GM19240 (cell line): Measurements from ENCODE around the gene MACROH2A1.

Source experiments
- DNase-seq: peaks from one replicate; pipeline ENCODE4 v3.0.0; 2011; ENCODE audit warnings: low spot score; ENCODE audit not compliant: insufficient read length

The MACROH2A1 gene

GRCh38 chr5:135398855-135399793, at the start of gene MACROH2A1:
Gene MACROH2A1, minus strand, starts transcription at chr5:135399231. Its CDS starts 10,138 bp downstream, at chr5:135389093.
- DNase-seq: peak; percentile 79

- no peak for DNase-seq
Observed at GRCh38 chr5:135448071-135448739, 49.2 kb upstream of the MACROH2A1 start.

GRCh38 chr5:135447298-135447929, 48.4 kb upstream of the MACROH2A1 start, which contains the start of gene DCANP1:
Gene DCANP1, minus strand, starts transcription at chr5:135447348. Its CDS starts 240 bp downstream, at chr5:135447108.
- DNase-seq: no peak

GRCh38 chr5:135446615-135447014, 47.6 kb upstream of the MACROH2A1 start:
- DNase-seq: no peak

- DNase-seq: no peak
Observed at GRCh38 chr5:135446206-135446605, 47.2 kb upstream of the MACROH2A1 start.

- DNase-seq: no peak
Observed at GRCh38 chr5:135445306-135445985, 46.4 kb upstream of the MACROH2A1 start.

GRCh38 chr5:135444881-135445280, 45.9 kb upstream of the MACROH2A1 start:
- DNase-seq: no peak

- DNase-seq: no peak
Observed at GRCh38 chr5:135444360-135444759, 45.3 kb upstream of the MACROH2A1 start.

- DNase-seq: no peak
Observed at GRCh38 chr5:135443161-135443960, 44.3 kb upstream of the MACROH2A1 start.

- no peak for DNase-seq
Observed at GRCh38 chr5:135442431-135443160, 43.6 kb upstream of the MACROH2A1 start.

- no peak for DNase-seq
Observed at GRCh38 chr5:135441919-135442318, 42.9 kb upstream of the MACROH2A1 start.

- no peak for DNase-seq
Observed at GRCh38 chr5:135441350-135441831, 42.4 kb upstream of the MACROH2A1 start.

GRCh38 chr5:135440916-135441315, 41.9 kb upstream of the MACROH2A1 start:
- no peak for DNase-seq

- no peak for DNase-seq
Observed at GRCh38 chr5:135439231-135440205, 40.5 kb upstream of the MACROH2A1 start.

GRCh38 chr5:135438636-135439221, 39.7 kb upstream of the MACROH2A1 start:
- no peak for DNase-seq

GRCh38 chr5:135437796-135438560, 38.9 kb upstream of the MACROH2A1 start:
- DNase-seq: no peak

- DNase-seq: no peak
Observed at GRCh38 chr5:135437422-135437795, 38.4 kb upstream of the MACROH2A1 start.
